HL-60 (cell line): ENCODE results near the gene S100A7.
"Not testable (repeated sequence)": the region's sequence is repeated elsewhere in the genome, so short reads cannot be mapped to it uniquely, and the experiment has no call there.

ENCODE experiments used
- DNase-seq, 2 experiments: peaks; one replicate each; pipeline ENCODE4 v3.0.0-alpha.2; 2010 to 2020; ENCODE audit warnings: low read depth in 1 of 2, low spot score in 1 of 2
- H3K27ac ChIP-seq: fragments of 250-450 bp; sonication (Bioruptor Pico); replicated peaks from 2 replicates; pipeline ENCODE4 v1.5.1; 2020; ENCODE audit warnings: mild to moderate bottlenecking, moderate library complexity
- H3K27me3 ChIP-seq: fragments of 250-450 bp; sonication (Bioruptor Pico); 2 replicates; pipeline ENCODE4 v1.5.1; 2021; ENCODE audit warnings: mild to moderate bottlenecking, moderate library complexity; ENCODE audit not compliant: insufficient read depth, poor library complexity, severe bottlenecking
- H3K4me3 ChIP-seq: replicated peaks from 2 replicates; pipeline ENCODE4 v1.5.1; 2011; ENCODE audit warnings: mild to moderate bottlenecking, control low read depth, low read length; ENCODE audit not compliant: insufficient read depth
- GABPA ChIP-seq: IDR thresholded peaks from 2 replicates; pipeline ENCODE4 v1.6.1; 2012; ENCODE audit warnings: low read depth
- POLR2AphosphoS5 ChIP-seq: IDR thresholded peaks from 2 replicates; pipeline ENCODE4 v1.6.1; 2012; ENCODE audit warnings: low read depth
- SPI1 ChIP-seq: IDR thresholded peaks from 2 replicates; pipeline ENCODE4 v1.6.1; 2012; ENCODE audit warnings: low read depth, mild to moderate bottlenecking, borderline replicate concordance
- TF ChIP-seq, protein P1 (sequence below): IDR thresholded peaks from one replicate; pipeline ENCODE4 v1.5.1; 2011; ENCODE audit warnings: low read length, control low read depth, inconsistent platforms; ENCODE audit not compliant: insufficient read depth
- TF ChIP-seq, protein P2 (sequence below): IDR thresholded peaks from 2 replicates; pipeline ENCODE4 v1.6.1; 2012; ENCODE audit warnings: low read depth; ENCODE audit not compliant: insufficient replicate concordance

S100A7 gene

DNA sequence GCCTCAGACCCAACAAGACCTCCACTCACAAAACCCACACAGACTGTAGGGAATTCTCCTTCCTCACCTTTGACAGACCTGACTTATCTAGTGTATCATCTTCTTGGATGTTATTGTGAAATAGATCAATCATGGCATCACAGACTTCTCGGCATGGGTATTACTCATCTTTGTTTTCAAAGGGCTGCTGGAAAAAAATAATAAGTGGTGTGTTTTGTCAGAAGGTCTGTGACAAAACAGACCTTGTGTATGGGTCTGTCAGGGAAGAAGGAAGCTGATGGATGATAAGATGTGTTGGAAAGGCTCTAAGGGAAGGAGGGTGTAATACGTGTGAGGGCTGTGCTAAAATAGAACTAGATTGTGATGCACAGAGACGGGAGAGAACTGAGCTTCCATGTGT, 13.9 kb upstream of the S100A7 start:
- H3K4me3 ChIP-seq: no peak overlapping the region
- H3K27ac ChIP-seq: no peak overlapping the region
- TF ChIP-seq, protein P1, sequence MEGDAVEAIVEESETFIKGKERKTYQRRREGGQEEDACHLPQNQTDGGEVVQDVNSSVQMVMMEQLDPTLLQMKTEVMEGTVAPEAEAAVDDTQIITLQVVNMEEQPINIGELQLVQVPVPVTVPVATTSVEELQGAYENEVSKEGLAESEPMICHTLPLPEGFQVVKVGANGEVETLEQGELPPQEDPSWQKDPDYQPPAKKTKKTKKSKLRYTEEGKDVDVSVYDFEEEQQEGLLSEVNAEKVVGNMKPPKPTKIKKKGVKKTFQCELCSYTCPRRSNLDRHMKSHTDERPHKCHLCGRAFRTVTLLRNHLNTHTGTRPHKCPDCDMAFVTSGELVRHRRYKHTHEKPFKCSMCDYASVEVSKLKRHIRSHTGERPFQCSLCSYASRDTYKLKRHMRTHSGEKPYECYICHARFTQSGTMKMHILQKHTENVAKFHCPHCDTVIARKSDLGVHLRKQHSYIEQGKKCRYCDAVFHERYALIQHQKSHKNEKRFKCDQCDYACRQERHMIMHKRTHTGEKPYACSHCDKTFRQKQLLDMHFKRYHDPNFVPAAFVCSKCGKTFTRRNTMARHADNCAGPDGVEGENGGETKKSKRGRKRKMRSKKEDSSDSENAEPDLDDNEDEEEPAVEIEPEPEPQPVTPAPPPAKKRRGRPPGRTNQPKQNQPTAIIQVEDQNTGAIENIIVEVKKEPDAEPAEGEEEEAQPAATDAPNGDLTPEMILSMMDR: no peak
- TF ChIP-seq, protein P2, sequence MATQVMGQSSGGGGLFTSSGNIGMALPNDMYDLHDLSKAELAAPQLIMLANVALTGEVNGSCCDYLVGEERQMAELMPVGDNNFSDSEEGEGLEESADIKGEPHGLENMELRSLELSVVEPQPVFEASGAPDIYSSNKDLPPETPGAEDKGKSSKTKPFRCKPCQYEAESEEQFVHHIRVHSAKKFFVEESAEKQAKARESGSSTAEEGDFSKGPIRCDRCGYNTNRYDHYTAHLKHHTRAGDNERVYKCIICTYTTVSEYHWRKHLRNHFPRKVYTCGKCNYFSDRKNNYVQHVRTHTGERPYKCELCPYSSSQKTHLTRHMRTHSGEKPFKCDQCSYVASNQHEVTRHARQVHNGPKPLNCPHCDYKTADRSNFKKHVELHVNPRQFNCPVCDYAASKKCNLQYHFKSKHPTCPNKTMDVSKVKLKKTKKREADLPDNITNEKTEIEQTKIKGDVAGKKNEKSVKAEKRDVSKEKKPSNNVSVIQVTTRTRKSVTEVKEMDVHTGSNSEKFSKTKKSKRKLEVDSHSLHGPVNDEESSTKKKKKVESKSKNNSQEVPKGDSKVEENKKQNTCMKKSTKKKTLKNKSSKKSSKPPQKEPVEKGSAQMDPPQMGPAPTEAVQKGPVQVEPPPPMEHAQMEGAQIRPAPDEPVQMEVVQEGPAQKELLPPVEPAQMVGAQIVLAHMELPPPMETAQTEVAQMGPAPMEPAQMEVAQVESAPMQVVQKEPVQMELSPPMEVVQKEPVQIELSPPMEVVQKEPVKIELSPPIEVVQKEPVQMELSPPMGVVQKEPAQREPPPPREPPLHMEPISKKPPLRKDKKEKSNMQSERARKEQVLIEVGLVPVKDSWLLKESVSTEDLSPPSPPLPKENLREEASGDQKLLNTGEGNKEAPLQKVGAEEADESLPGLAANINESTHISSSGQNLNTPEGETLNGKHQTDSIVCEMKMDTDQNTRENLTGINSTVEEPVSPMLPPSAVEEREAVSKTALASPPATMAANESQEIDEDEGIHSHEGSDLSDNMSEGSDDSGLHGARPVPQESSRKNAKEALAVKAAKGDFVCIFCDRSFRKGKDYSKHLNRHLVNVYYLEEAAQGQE: no peak
- no peak for TF ChIP-seq SPI1
- TF ChIP-seq GABPA: no peak
- TF ChIP-seq POLR2AphosphoS5: no peak
- H3K27me3 ChIP-seq: no peaks in the 10 kb centered on the region
- DNase-seq: peak in 1 of 2 experiments; percentile 18

DNA sequence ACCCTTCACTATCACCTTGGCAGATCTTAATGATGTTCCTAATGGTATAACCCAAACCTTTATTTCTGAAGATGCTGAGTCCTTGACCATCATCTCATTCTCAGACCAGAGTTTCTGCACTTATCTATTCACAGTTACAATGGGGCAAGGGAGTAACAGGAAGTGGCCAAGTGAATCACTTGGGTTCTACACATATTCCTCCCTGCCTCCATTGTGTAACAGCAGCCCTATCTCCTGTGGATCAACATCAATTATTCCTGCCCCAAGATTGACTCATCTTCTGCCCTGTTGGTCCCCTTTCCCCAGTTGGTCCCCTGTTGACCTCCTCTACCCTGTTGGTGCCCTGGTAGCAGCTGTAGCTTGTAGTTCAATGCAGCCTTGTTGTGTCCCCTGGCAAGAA, 10.3 kb upstream of the S100A7 start:
- no peaks in the 10 kb centered on the region for H3K27me3 ChIP-seq
- no peak overlapping the region for H3K27ac ChIP-seq
- peak; percentile 23 to 82 for DNase-seq
- TF ChIP-seq, protein P1: no peak
- TF ChIP-seq SPI1: no peak
- no peak overlapping the region for H3K4me3 ChIP-seq

DNA sequence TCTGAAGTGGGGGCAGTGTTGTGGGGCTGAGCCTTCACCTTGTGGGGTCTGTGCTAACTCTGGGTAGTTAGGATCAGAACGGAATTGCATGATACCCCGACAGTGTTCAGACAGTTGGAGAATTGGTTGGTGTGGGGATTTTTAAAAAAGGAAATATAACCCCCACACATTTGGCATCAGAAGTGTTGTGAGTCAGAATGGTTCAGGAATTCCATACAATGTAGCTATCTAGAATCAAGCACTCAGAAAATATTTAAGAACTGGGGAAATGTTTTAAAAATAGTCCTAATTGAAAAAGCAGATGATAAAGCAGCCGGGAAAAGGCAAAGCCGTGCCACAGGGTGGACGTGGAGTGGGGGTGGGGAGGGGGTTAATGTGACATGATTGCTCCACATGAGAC, 6.5 kb upstream of the S100A7 start:
- Histone ChIP-seq H3K27ac (no peak overlapping the region), H3K27me3 (no peaks in the 10 kb centered on the region), H3K4me3 (no peak overlapping the region)
- no peak for DNase-seq
- TF ChIP-seq POLR2AphosphoS5 (no peak), GABPA (no peak), SPI1 (no peak)
- TF ChIP-seq, protein P1: no peak
- TF ChIP-seq, protein P2: no peak

DNA sequence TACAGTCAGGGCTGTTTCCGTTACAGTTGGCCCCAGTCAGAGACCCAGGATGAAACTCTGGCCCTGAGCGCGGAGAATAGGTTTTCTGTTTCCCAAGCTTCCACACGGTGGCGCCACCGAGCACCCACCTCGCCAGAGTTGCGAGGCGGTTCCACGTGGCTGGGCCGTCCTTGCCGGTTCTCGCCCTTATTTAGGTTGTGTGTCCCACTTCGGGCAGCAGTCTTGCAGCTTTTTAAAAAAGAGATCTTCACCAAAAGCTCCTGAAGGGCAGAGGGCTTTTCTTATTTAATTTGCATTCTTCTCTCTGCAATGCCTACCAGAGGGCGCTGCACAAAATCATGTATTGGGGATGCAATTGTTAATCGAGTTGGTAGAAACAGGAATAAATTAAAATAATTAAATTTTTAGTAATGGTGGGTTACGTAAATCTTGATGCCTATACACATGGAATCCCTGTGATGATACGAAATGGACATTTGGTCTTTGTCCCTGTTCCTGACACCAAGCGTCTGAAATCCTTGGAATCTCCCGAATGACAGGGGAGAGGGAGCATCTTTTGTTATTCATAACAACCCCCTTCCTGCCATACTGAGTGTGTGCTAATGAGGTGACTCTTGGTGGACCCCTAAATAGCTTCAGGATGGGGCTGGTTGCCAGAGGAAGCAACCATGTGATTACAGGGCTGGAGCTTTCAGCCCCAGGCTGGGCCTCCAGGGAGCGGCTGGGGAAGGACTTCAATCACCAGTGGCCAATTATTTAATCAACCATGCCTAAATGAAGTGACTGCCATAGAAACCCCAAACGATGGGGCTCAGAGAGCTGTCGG, 5.6 kb upstream of the S100A7 start:
- DNase-seq: peak; percentile 28 to 41
- no peak for TF ChIP-seq POLR2AphosphoS5
- TF ChIP-seq, protein P1: peak; percentile 49
- Histone ChIP-seq H3K27ac (no peak overlapping the region), H3K4me3 (no peak overlapping the region), H3K27me3 (no peaks in the 10 kb centered on the region)

DNA sequence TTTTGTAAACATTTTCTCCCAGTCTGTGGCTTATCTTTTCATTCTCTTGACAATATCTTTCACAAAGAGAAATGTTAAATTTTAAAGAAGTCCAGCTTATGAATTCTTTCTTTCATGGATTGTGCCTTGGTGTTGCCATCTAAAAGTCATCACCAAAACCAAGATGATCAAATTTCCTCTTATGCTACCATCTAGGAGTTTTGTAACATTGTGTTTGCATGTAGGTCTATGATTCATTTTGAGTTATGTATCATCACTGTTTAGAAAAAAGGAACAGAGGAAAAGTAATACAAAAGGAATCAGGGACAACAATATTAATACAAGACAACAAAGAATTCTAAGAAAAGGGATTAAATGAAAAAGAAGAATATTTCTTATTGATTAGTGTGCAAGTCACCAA, 2.3 kb upstream of the S100A7 start:
- not testable (repeated sequence) for DNase-seq, H3K4me3 ChIP-seq, H3K27ac ChIP-seq, H3K27me3 ChIP-seq
